NT2/D1 (cell line): Measurements from ENCODE around the gene MAPK10.

ENCODE experiments used
- YY1 ChIP-seq: IDR thresholded peaks from 2 replicates; pipeline ENCODE4 v1.6.1; 2011; ENCODE audit not compliant: insufficient read length, insufficient read depth
- ZNF274 ChIP-seq: IDR thresholded peaks from 2 replicates; pipeline ENCODE4 v1.6.1; 2011; ENCODE audit warnings: mild to moderate bottlenecking, low read depth, low read length

DNA sequence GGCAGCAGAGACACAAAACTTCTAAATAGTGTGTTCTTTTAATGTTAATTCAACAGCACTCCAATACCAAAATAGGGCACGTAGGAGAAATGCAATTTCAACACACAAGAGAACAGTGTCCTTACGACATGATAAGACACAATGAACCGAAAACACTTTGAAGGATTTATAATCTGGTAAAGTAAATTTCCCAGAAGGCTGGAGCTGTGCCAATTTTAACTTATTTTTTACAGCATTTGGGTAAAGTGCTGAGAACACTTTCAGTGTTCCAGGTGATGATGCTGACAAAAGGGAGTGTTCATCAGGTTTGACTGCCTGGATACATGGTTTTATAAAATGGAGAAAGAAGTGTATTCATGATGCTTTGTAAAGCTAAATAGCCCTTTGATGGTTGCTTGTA, 76.5 kb downstream of the MAPK10 start:
- TF ChIP-seq ZNF274 (no peak), YY1 (no peak)
